Upper lobe of right lung (tissue), 1 donor: ENCODE results near the gene EFHD1. TPM values are rescaled to one million over a fixed set of nuclear protein-coding genes. Genes with fewer than 3 reads are reported as not detected.
"Not testable (repeated sequence)": the region's sequence is repeated elsewhere in the genome, so short reads cannot be mapped to it uniquely, and the experiment has no call there.

Source experiments
- ATAC-seq: fragments of 200-7000 bp; cut with Tn5 transposase; one replicate; pipeline ENCODE4 v1.9.1; 2020; ENCODE audit warnings: mild to moderate bottlenecking, moderate library complexity
- DNase-seq: peaks from one replicate; pipeline ENCODE4 v3.0.0-alpha.2; 2020
- H3K27ac ChIP-seq: fragments of 200-600 bp; one replicate; pipeline ENCODE4 v1.8.0; 2022
- H3K27me3 ChIP-seq: fragments of 200-600 bp; one replicate; pipeline ENCODE4 v1.8.0; 2022; ENCODE audit warnings: mild to moderate bottlenecking
- H3K36me3 ChIP-seq: fragments of 200-600 bp; one replicate; pipeline ENCODE4 v1.8.0; 2022
- H3K4me1 ChIP-seq: fragments of 200-600 bp; one replicate; pipeline ENCODE4 v1.8.0; 2022
- H3K4me3 ChIP-seq: fragments of 200-600 bp; one replicate; pipeline ENCODE4 v1.8.0; 2022; ENCODE audit warnings: mild to moderate bottlenecking
- H3K9me3 ChIP-seq: fragments of 200-600 bp; one replicate; pipeline ENCODE4 v1.8.0; 2022
- intact Hi-C: fragments of 100-400 bp; cut with DNase I; formaldehyde crosslinking; loops from one replicate; pipeline ENCODE4 v1.11.0; 2022
- total RNA-seq: library from RNA; stranded (reverse); fragmentation: NEBNext Ultra II Directional; extraction: Animal tissue kit (Norgen Biotek cat#: 25700); gene quantifications from one replicate; pipeline ENCODE4 v1.2.1, GENCODE V29; 2021
- TF ChIP-seq, protein P1 (sequence below): fragments of 200-600 bp; IDR thresholded peaks from one replicate; pipeline ENCODE4 v1.8.0; 2022; ENCODE audit warnings: antibody characterized with exemption
- donor health status: DM: no; HTN: yes; CAD: no; lungs with severe emphysema.

Gene EFHD1
- total RNA-seq, 1 donor from 2014 or later: 10.7 TPM

DNA sequence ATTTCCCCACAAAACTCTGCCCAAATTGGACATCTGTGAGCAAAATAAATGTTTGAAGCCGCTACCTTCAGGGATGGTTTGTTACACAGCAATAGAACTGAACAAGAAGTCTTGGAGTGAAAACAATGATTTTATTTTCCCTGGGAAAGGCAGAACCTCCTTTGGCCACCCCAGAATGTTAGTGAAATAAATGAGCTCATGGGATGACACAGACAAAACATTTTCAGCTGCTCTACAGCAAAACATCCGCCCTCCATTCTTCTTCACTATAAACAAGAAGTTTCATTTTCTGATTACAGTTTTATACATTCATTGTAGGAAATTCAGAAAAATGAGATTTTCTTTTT, 4.3 kb upstream of the EFHD1 start:
- ATAC-seq (no peak), DNase-seq (no peak)
- H3K27ac ChIP-seq: no peak overlapping the region
- TF ChIP-seq, protein P1, sequence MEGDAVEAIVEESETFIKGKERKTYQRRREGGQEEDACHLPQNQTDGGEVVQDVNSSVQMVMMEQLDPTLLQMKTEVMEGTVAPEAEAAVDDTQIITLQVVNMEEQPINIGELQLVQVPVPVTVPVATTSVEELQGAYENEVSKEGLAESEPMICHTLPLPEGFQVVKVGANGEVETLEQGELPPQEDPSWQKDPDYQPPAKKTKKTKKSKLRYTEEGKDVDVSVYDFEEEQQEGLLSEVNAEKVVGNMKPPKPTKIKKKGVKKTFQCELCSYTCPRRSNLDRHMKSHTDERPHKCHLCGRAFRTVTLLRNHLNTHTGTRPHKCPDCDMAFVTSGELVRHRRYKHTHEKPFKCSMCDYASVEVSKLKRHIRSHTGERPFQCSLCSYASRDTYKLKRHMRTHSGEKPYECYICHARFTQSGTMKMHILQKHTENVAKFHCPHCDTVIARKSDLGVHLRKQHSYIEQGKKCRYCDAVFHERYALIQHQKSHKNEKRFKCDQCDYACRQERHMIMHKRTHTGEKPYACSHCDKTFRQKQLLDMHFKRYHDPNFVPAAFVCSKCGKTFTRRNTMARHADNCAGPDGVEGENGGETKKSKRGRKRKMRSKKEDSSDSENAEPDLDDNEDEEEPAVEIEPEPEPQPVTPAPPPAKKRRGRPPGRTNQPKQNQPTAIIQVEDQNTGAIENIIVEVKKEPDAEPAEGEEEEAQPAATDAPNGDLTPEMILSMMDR: no peak
- H3K4me1 ChIP-seq: peaks cover 15% of the 10 kb centered on the region
- H3K36me3 ChIP-seq: no peaks in the 10 kb centered on the region
- peaks cover 49% of the 10 kb centered on the region for H3K27me3 ChIP-seq
- intact Hi-C loops: no loop called here
- no peak overlapping the region for H3K4me3 ChIP-seq
- H3K9me3 ChIP-seq: no peaks in the 10 kb centered on the region

DNA sequence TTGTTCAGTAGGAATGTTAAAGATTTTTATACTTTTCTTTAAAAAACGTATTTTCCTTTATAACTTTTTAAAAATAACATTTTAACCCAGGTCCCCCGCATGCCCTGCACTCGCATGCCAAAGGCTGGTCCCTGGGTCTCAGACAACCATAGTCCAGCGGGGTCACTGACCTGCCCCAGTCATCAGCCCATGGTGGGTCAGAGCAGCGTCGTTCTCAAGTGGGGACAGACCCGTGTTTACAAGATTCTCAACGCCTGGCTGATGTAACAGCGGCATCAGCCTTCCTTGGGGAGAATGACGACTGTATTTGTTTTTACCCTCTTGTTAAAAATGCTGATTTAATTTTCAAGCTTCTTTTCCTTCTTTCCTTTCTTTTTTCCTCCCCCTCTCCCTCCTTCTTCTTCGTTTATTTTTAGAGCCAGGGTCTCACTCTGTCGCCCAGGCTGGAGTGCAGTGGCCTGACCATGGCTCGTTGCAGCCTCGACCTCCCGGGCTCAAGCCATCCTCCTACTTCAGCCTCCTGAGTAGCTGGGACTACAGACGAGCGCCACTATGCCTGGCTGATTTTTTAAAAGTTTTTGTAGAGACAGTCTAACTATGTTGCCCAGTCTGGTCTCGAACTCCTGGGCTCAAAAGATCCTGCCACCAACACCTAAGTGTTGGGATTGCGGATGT, 1.0 kb upstream of the EFHD1 start:
- intact Hi-C loops: no loop called here
- Histone ChIP-seq H3K4me1 (peaks cover 15% of the 10 kb centered on the region), H3K27me3 (peaks cover 60% of the 10 kb centered on the region), H3K36me3 (no peaks in the 10 kb centered on the region), H3K4me3 (peak overlapping the region; percentile 48), H3K9me3 (no peaks in the 10 kb centered on the region), H3K27ac (peak overlapping the region; percentile 40)
- TF ChIP-seq, protein P1: no peak
- no peak for DNase-seq
- no peak for ATAC-seq

DNA sequence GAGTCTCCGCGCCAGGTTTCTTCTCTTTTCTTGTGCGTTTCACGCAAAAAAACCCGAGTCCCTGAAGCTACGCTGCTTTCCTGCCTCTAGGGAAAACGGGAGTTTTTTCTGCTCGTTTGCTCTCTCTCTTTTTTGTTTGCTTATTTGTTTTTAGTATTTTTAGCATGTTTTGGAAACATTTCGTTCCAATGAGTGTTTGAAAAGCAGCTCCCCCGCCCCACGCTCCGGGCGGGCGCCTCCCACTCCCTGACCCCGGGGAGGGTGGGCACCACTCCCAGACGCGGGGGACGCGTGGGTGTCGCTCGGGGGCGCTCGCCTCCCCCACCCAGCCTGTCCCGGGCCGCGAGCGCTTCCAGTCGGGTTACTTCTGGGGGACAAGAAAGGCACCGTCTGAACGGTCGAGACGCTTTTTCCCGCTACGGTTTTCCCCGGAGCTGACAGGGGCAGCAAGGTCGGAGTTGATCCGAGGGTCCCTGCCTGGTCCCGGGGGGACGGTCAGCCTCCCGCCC, 446 bp upstream of the EFHD1 start:
- no peak for DNase-seq
- intact Hi-C loops: no loop called here

DNA sequence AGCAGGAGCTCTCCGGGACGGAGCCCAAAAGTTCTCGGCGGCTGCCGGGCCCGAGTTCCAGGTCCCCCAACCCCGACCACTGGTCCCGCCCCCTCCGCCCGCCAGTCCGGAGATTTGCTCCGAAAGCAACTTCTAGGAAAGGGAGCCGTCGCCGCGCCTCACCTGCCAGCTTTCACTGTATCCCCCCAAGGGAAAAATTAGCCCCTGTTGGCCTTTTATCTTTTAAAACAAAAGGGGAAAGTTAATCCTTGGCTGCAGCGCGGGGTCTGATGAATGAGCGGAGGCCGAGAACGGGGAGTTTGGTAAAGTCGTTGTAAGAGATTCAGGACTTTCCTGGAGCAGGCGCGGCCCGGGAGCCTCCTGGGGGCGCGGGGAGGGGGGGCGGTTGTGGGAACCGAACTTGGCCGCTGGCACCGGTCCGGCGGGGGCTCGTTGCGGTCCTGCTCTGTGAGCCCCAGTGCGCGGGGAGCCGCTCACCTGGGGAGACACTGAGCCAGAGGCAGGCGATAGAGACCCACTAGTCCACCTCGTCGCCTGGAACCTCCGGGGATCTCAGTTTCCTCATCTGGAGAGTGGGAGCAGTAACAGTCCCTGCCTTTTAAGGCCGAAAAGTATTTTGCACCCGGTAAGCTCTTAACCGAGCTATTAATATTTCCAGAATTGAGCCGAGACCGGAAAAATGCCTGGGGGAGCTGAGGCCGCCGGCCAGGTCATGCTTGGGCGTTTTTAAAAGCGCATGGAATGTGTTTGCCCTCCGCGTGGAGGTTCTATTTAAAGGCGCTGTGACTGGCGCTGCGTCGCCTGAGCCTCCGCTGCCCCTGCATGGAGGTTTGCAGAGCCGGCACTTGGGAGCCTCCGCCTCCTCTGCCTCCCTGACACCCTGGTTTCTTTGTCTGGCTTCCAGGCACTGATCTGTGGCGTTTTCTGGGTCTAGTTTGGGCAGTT, 1.1 kb downstream of the EFHD1 start:
- DNase-seq: no peak
- Histone ChIP-seq H3K4me1 (peaks cover 15% of the 10 kb centered on the region), H3K36me3 (no peaks in the 10 kb centered on the region), H3K27me3 (peaks cover 52% of the 10 kb centered on the region), H3K4me3 (peak overlapping the region; percentile 48), H3K27ac (no peak overlapping the region), H3K9me3 (no peaks in the 10 kb centered on the region)
- TF ChIP-seq, protein P1: no peak
- intact Hi-C loops: no loop called here
- peak; percentile 29 for ATAC-seq

More for the DNA sequence above, 446 bp upstream of the EFHD1 start:
- Histone ChIP-seq H3K36me3 (no peaks in the 10 kb centered on the region), H3K9me3 (no peaks in the 10 kb centered on the region), H3K4me3 (peak overlapping the region; percentile 48), H3K27me3 (peaks cover 58% of the 10 kb centered on the region), H3K4me1 (peaks cover 15% of the 10 kb centered on the region), H3K27ac (peak overlapping the region; percentile 65)
- peak; percentile 35 for ATAC-seq
- TF ChIP-seq, protein P1: no peak

GRCh38 chr2:232635376-232635775, 2.0 kb downstream of the EFHD1 start:
- H3K27ac ChIP-seq, ATAC-seq, H3K36me3 ChIP-seq, DNase-seq, H3K9me3 ChIP-seq, intact Hi-C loops: not testable (repeated sequence)
- Histone ChIP-seq H3K27me3 (peaks cover 46% of the 10 kb centered on the region), H3K4me3 (peak overlapping the region; percentile 48), H3K4me1 (peaks cover 15% of the 10 kb centered on the region)

GRCh38 chr2:232635820-232636219, 2.4 kb downstream of the EFHD1 start:
- no peak for ATAC-seq

More at GRCh38 chr2:232635820-232636219, 2.4 kb downstream of the EFHD1 start:
- intact Hi-C loops: no loop called here
- no peaks in the 10 kb centered on the region for H3K36me3 ChIP-seq
- peaks cover 43% of the 10 kb centered on the region for H3K27me3 ChIP-seq
- DNase-seq: no peak
- H3K27ac ChIP-seq: no peak overlapping the region
- TF ChIP-seq, protein P1: no peak
- peaks cover 15% of the 10 kb centered on the region for H3K4me1 ChIP-seq
- no peaks in the 10 kb centered on the region for H3K9me3 ChIP-seq
- H3K4me3 ChIP-seq: no peak overlapping the region
